Stimulated activated CD4-positive, alpha-beta T cell treated with anti-CD3 and anti-CD28 coated beads, TNF-alpha, amount 100 ng/mL, for 1 hour (primary cell): ENCODE data around the gene PLOD1.
"Not testable (repeated sequence)": the region's sequence is repeated elsewhere in the genome, so short reads cannot be mapped to it uniquely, and the experiment has no call there.

ENCODE experiments used
- DNase-seq, 3 donors: peaks; one replicate each; pipeline ENCODE4 v3.0.0-alpha.2; 2020; ENCODE audit warnings: low read depth in 3 of 3, low spot score in 1 of 3

The PLOD1 gene

DNA sequence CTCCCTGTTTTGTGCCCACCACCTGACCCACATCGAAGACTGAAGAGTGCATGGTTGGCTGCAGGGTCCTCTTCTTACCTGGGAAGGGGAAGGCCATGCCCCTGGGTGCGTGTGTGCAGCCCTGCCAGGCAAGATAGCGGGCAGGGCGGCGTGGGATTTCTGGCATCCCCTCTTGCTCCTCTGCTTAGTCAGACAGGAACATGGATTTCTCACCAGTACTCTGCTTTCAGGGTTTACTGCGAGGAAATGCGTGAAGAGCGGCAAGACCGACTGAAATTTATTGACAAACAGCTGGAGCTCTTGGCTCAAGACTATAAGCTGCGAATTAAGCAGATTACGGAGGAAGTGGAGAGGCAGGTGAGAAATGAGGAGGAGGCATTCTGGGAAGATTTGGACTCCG, 69.2 kb downstream of the PLOD1 start:
- no peak for DNase-seq

DNA sequence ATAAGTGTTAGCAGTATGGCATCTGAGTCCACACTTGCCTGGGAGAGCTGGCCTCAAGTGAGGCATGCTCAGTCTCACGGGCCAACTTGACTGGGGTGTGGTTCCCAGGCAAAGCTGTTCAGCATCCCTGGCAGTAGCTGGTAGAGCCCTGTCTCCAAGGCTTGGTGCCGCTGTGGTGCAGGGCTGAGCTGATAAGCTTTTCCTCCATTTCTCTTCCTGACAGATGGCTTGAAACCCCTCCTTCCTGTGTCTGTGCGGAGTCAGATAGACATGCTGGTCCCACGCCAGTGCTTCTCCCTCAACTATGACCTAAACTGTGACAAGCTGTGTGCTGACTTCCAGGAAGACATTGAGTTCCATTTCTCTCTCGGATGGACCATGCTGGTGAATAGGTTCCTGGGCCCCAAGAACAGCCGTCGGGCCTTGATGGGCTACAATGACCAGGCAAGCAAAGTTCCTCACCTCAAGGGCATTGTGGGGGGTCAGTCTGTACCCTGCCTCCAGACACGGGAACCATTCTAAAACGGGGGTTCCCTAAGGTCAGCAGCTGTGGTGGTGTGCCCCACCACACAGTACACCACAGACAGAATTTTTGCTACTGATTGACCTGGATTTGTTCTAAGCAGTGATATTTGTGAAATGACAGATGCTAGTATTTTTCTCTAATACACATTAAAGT, 71.1 kb downstream of the PLOD1 start:
- no peak for DNase-seq

DNA sequence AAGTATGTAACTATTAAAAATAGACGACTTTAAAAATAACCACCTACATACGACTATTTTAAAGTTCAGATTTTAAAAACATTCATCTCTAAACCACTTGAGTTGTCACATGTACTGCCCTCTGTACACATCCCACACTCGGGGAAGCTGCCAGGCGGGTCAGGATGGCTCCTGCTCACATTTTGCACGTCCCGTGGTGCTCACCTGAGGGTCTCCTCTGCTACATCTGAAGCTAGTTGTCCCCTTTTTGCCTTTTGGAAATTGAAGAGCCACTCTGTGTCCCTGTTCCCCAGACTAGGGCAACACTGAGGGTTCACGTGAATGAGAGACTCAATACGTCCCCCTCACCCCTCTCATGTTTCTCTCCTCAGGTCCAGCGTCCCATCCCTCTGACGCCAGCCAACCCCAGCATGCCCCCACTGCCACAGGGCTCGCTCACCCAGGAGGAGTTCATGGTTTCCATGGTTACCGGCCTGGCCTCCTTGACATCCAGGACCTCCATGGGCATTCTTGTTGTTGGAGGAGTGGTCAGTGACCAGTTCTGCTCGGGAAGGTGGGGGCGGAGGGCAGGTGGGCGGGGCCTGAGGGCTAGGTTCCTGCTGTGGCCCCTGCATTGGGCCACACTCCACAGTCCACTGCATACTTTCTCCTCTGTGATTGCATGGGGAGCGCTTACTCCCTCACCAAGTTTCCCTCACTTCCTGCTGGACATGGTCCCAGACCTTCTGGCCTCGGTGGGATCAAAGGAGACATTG, 71.8 kb downstream of the PLOD1 start:
- no peak for DNase-seq

DNA sequence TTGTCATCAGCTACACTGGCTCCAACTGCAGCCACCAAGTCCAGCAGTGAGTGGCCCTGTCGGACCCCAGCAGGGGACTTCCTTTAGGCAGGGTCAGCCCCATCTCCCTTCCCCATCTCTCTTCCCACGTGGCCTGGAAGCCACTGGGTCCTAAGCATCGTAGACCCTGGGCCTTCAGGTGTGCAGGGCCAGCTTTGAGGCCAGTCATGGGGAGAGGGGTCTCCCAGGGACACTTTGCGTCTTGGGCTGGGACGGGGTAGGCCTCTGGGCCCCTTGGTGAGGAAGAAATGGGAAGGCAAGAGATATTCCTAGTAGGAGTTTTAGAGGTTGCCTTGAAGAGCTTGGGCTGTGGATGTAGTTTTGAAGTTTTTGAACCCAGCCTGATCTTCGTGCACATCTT, 72.7 kb downstream of the PLOD1 start:
- no peak for DNase-seq

DNA sequence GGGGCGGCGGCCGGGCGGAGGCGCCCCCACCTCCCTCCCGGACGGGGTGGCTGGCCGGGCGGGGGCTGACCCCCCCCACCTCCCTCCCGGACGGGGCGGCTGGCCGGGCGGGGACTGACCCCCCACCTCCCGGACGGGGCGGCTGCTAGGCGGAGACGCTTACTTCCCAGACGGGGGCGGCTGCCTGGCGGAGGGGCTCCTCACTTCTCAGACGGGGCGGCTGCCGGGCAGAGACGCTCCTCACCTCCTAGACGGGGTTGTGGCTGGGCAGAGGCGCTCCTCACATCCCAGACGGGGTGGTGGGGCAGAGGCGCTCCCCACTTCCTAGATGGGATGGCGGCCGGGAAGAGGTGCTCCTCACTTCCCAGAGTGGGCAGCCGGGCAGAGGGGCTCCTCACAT, 73.8 kb downstream of the PLOD1 start:
- not testable (repeated sequence) for DNase-seq

DNA sequence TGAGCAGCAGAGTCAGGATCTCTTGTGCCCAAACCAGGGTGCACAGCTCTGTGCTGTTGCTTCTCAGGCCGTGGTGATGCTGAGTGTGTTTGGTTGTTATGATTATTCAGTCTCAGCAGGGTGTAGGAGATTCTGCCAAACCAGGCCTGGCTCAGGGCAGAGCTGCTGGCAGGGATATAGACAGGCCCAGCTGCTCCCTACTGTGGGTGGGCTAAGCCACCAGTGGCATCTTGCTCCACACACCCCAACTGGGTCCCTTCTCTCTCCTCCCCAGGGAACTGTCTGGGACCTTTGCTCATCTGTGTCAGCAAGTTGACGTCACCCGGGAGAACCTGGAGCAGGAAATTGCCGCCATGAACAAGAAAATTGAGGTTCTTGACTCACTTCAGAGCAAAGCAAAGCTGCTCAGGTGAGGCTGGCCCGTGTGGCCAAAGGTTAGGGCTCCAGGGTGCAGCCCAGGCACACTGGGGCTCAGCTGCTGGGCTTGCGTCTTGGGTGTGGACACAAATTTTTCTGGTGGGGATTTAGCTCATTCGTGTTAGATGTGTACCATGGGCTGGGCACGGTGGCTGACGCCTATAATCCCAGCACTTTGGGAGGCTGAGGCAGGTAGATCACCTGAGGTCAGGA, 74.9 kb downstream of the PLOD1 start:
- DNase-seq = no peak

DNA sequence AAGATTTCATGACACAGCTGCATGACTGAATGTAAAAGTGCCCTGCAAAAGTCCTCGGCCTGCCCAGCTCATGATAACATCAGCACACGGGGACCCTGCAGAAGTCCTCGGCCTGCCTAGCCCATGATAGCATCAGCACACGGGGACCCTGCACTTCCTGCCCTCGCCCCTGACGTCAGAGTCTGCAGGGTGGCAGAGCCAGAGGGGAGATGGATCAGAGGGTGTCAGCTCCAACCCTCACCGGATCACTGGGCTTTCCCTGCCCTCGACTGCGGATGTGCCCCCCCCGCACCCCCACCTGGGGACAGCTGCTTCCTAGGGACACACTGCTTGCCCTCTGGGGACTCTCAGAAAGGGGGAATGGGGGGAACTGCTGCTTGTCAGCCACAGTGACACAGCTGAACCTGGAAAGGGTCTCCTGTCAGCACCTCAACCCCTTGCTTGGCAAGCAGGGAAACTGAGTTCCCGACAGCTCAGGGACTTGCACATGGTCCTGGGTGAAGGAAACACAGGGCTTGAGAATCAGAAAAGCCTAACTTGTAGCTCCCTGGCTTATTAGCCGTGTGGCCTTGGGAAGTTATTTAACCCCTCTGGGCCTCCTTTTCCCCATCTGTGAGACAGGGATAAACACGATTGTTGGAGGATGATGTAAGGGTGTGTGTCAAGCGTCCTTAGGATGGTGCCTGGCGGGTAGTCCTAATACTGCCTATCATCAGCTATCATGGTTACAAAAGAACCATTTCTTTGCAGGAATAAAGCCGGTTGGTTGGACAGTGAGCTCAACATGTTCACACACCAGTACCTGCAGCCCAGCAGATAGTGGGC, 76.4 kb downstream of the PLOD1 start:
- no peak for DNase-seq

DNA sequence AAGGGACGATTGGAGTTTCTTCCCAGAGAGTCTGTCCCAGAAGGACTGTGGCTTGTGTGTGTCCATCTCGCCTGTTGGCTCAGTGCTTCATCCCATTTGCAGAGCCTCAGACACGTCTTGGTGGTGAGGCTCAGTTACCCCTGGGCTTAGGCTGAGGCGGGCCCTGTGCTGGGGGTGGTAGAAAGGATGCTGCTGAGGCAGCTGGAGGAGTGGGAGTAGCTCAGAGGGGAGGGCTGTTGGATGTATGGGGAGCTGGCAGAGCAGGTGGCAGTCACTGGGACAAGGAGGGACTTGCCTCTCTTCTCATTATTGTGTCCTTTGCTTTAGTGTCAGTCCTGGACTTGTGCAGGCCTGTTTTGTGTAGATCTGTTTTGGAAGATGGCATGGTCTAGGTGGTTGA, 77.5 kb downstream of the PLOD1 start:
- no peak for DNase-seq

DNA sequence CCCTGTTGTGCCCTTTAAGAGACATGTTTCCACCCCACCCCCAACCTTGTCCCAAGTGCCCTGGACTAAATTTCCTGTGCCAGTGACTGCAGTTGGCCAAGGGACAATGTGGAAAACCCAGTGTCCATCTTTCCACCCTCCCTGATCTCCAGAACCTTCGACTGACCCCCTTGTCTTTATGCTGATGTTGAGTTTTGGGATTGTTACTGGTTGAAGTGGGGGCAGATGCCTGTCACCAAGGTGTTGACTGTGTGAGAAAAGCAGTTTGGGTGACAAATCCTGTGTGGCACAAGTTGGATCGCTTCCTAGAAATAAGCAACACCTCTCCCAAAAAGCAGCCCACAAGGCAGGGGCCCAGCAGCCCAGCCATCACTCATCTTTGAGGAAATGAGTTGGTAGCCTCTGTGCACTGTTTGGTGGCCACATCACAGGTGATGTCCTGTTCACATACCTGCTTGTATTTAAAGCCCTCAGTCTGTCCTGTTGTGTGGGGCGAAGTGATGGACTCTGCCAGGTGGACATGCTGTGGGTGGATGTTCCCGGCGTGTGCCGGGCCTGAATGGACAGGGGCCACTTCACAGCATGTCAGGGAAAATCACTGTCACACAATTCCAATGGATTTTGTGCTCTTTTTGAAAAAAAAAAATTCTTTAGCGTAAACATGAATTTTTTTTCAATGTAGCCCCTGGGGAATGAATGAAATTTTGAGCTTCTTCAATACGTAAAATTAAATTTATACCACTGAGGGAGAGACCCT, 78.2 kb downstream of the PLOD1 start:
- no peak for DNase-seq

DNA sequence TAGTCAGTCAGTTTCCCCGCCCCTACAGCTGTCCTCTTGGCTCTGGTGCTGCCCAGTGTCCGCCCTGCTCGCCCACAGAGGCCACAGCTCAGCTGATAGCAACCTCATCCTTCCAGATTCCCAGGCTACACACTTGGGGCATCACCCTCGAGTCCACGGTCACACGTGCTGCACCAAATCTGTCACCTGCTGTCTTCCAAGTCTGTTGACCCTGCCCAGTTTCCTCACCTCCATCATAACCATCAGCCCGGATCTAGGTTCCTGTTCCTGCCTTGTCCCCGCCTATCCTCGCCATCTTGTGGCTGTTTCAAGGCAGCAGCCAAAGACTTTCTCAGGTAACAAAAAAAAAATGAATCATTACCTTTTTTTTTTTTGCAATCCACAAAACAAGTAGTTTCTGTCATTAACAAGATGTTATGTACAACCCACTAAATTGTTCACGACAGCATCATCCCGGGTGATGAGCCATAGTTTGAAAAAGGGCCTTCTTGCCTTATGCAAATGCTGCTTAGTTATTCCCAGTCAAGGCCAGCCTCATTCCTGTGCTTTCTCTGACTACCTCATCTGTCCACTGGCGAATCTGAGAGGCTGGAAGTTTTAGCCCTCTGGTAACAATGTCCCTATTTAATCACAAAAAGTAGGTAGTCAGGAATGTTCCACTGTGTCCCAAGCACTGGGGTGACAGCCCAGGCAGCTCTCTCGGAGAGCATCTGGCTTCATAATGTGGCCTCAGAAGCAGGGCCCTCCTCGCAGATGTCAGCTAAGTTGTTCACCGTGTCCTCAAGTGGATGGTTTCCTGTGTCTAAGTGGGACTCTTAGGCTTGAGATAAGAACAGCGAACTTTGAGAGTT, 79.8 kb downstream of the PLOD1 start:
- no peak for DNase-seq

DNA sequence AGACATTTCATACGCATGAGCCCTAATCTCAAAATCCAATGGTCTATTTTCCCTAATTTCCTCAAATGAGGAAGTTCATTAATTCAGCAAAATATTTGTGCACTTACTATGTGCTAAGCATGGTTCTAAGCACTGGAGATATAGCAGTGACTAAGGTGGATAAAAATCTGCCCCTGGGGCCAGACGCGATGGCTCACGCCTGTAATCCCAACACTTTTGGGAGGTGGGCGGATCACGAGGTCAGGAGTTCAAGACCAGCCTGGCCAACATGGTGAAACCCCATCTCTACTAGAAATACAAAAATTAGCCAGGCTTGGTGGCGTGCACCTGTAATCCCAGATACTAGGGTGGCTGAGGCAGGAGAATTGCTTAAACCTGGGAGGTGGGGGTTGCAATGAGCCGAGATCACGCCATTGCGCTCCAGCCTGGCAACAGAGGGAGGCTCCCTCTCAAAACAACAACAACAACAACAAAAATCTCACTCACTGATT, 80.5 kb downstream of the PLOD1 start:
- DNase-seq = no peak

DNA sequence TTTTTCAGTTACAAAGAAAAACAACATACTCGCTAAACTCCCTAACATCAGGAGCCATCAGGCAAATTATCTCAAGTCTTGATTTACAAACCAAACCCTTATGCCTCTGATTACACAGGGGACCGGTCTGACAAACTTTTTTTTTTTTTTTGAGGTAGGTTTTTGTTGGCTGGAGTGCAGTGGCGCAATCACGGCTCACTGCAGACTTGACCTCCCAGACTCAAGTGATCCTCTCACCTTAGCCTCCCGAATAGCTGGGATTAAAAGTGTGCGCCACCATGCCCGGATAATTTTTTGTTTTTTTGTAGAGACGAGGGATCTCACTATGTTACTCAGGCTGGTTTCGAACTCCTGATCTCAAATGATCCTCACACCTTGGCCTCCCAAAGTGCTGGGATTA, 81.0 kb downstream of the PLOD1 start:
- DNase-seq = no peak

DNA sequence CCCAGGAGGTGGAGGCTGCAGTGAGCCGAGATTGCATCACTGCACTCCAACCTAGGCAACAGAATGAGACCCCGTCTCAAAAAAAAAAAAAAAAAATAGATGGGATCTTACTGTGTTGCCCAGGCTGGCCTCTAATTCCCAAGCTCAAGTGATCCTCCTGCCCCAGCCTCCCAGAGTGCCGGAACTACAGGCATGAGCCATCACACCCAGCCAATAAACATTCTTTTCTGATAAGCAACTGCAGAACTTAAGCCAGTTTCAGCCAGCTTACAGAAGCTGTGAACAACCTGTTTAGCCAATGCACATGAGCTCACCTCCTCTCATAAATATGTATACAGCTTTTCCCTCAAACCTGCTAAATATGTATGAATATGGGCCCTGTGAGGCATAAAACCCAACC, 81.7 kb downstream of the PLOD1 start:
- DNase-seq = no peak

DNA sequence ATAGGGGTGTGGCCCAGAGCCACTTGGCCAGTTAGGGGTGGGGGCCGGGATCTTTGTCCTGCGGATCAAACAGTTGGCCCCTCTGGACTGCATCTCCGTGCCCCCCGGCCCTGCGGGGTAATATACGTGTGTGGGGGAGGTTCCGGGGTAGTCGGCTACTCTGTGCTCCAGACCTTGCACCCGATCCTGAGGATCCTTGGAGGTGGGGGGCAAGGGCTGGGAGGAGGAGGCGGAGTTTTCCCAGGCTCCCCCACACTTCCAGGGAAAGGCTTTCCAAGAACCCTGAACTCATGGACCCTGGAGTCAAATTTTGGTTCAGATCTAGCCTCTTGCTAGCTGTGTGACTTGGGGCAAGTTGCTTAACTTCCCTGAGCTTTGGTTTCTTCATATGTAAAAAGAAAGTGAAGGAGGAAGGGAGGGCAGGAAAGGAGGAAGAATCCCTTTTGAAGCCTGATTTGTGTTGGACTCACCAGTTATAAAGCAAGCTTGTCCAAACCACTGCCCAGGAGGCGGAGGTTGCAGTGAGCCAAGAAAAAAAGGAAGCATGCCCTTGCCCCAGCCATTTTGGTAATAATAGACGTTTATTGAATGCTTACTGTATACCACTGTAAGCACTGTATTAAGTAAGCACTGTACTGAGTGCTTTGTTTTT, 85.5 kb downstream of the PLOD1 start:
- DNase-seq = no peak

DNA sequence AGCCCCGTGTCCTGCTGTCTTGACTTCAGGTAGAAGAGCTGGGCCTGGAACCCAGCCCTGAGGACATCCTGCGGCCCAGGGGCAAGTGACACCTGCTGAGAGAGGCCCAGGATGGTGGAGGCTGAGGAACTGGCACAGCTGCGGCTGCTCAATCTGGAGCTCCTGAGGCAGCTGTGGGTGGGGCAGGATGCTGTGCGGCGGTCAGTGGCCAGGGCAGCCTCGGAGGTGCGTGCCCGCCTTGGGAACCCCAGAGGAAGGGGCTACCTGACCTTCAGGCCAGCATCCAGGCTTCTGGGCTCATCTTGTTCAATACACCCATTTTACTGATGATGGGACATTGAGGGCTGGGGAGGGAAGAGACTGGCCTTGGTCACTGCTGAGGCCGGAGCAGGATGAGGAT, 87.1 kb downstream of the PLOD1 start:
- DNase-seq = no peak

DNA sequence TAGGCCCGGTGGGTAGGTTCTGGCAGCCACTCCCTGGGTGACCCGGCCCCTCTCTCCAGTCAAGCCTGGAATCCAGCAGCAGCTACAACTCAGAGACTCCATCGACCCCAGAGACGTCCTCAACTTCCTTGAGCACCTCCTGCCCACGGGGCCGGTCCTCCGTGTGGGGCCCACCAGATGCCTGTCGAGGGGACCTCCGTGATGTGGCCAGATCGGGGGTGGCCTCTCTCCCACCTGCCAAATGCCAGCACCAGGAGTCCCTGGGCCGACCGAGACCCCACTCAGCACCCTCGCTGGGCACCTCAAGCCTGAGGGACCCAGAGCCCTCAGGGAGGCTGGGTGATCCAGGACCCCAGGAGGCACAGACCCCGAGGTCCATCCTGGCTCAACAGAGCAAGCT, 87.5 kb downstream of the PLOD1 start:
- no peak for DNase-seq
